AG09309 (cell line): ENCODE data around the gene MTOR.
"Not testable (repeated sequence)": the region's sequence is repeated elsewhere in the genome, so short reads cannot be mapped to it uniquely, and the experiment has no call there.

Experiments
- DNase-seq: peaks from one replicate; pipeline ENCODE4 v3.0.0-alpha.2; 2010; ENCODE audit warnings: low read depth
- H3K4me3 ChIP-seq: 2 replicates; pipeline ENCODE4 v1.5.1; 2011; ENCODE audit warnings: mild to moderate bottlenecking, low read depth, low read length, moderate library complexity; ENCODE audit not compliant: control insufficient read depth
- CTCF ChIP-seq: IDR thresholded peaks from 2 replicates; pipeline ENCODE4 v1.5.1; 2011; ENCODE audit warnings: mild to moderate bottlenecking, low read depth, low read length, inconsistent platforms; ENCODE audit not compliant: insufficient read depth, control insufficient read depth; ENCODE audit errors: missing control alignments

MTOR gene

DNA sequence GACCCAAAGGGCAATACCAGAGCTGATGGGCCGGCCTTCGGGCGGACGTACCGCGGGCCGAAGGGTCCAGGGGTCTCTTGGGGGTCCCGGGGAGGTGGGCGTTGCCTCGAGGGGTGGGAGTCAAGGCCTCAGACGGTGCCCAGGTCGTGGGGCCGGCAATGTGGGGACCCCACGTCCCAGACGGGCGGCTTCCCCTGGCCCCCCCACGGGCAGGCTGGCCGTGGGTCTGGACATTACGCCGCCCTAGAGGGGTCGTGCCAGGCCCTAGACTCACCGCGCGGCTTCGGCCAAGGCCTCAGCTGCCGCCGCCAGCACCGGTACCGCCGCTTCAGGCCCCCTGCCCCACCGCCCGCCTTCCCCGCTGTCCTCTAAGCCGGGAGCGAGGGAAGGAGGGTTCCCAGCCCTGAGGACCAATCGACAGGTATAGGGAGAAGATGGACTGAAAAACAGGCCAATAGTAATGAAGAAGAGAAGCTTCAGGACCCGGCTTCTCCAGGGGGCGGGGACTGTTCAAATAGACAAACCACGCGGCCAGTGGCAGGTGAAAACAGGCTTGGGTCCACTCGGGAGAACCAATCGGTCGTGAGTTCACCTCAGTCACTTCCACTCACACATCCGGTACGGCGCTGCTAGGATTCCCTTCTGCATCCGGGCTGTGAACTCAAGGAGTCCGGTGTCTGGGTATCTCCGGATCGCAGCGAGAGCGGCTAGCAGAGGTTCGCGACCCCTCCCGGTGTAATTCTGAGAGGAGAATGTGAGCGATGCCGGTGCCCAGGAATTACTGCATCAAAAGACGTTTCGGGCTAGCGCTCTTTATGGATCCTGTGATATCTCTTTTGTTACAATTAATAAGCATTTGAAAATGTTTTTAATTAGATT lies at the start of gene MTOR:
Gene MTOR, minus strand, starts transcription at position 381 of the 879 bp plus-strand sequence. CDS start 3,142 bp downstream, outside the sequence.
- peak within 1 kb of the TSS; percentile 90 for H3K4me3 ChIP-seq
- TF ChIP-seq CTCF: peak; percentile 28
- DNase-seq: peak; percentile 99

- H3K4me3 ChIP-seq: no peak overlapping the region
- TF ChIP-seq CTCF: no peak
- DNase-seq: no peak
Measured at GRCh38 chr1:11309385-11309784, 47.0 kb upstream of the MTOR start.

- no peak for DNase-seq
- TF ChIP-seq CTCF: no peak
- no peak overlapping the region for H3K4me3 ChIP-seq
Measured at GRCh38 chr1:11308699-11309224, 46.4 kb upstream of the MTOR start.

GRCh38 chr1:11307852-11308251 lies 45.5 kb upstream of the MTOR start:
- no peak overlapping the region for H3K4me3 ChIP-seq
- TF ChIP-seq CTCF: no peak
- no peak for DNase-seq

GRCh38 chr1:11305516-11305915 lies 43.2 kb upstream of the MTOR start:
- not testable (repeated sequence) for H3K4me3 ChIP-seq, DNase-seq

DNA sequence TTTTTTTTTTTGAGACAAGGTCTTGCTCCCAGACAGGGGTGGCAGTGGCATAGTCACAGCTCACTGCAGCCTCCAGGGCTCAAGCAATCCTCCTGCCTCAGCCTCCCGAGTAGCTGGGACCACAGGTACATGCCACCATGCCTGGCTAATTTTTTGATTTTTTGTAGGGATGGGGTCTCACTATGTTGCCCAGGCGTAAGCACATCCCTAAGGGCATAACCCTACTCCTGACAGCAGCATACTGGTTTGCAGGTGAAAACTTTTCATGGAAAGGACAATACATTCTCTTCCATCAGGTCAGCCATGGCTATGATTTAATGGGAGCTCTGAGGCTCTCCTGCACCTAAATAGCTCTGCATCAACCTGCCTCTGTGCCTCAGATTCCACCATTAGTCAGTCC lies 40.0 kb upstream of the MTOR start:
- no peak overlapping the region for H3K4me3 ChIP-seq
- no peak for DNase-seq
- TF ChIP-seq CTCF: no peak

DNA sequence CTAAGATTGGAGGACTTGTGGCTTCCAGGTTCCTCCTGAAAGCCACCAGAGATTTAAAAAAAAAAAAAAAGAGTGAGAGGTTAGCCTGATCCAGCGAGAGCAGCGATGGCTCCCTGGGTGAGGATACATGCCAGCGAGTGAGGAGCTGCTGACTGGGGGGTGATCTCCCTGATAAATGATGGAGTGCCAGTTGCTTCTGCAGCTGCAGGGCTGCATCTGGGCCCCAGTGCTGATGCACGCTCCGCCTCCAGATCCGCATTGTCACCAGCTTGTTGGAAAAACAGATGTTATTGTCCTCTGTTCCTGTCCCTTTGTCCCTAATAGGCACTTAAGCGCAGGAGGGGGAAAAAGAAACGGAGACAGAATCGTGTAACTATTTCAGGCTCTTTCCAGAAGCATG lies 39.2 kb upstream of the MTOR start:
- H3K4me3 ChIP-seq: no peak overlapping the region
- DNase-seq: no peak
- TF ChIP-seq CTCF: no peak
